ENCODE measurements around the gene PDHA2.

PDHA2 gene

GRCh38 chr4:95839891-95840290 lies at the start of gene PDHA2:
Gene PDHA2 (plus strand): TSS chr4:95840093. CDS start chr4:95840151, 58 bp downstream.
- no peaks in the 10 kb centered on the region for H3K9me2 ChIP-seq (replicated peaks; ENCODE audit: insufficient read depth, low read length)
- no peak for TF ChIP-seq EZH2phosphoT487 (conservative IDR thresholded peaks at IDR 0.05; ENCODE audit: low read length)
- TF ChIP-seq CTCF (IDR thresholded peaks at IDR 0.05; ENCODE audit: insufficient read depth, low read length, poor library complexity, severe bottlenecking) = no peak
- H3F3A ChIP-seq (ENCODE audit: insufficient read depth) = no peaks in the 10 kb centered on the region
- H3K27me3 ChIP-seq (ENCODE audit: low read length) = no peaks in the 10 kb centered on the region
- H4K20me1 ChIP-seq (ENCODE audit: low read depth, low read length) = no peaks in the 10 kb centered on the region
- no peak within 1 kb of the TSS for H2AFZ ChIP-seq (ENCODE audit: low read depth, low read length, severe bottlenecking)
- no peaks in the 10 kb centered on the region for H3K79me2 ChIP-seq (ENCODE audit: insufficient read depth, low read length)
- H3K4me2 ChIP-seq (ENCODE audit: low read depth, low read length, poor library complexity, severe bottlenecking) = no peak within 1 kb of the TSS
- H3K4me3 ChIP-seq (ENCODE audit: insufficient read depth, low read length, poor library complexity, severe bottlenecking) = no peak within 1 kb of the TSS
- no peaks in the 10 kb centered on the region for H3K9me3 ChIP-seq (ENCODE audit: insufficient read depth, low read length)
- no peaks in the 10 kb centered on the region for H3K36me3 ChIP-seq (ENCODE audit: low read length)
- no peak within 1 kb of the TSS for H3K9ac ChIP-seq (ENCODE audit: low read length)
- no peak within 1 kb of the TSS for H3K27ac ChIP-seq (ENCODE audit: low read depth, low read length)

GRCh38 chr4:95798003-95798402 lies 41.9 kb upstream of the PDHA2 start:
- Histone ChIP-seq H3K4me3 (ENCODE audit: insufficient read depth, low read length, poor library complexity, severe bottlenecking) (no peak overlapping the region), H3K9me2 (replicated peaks; ENCODE audit: insufficient read depth, low read length) (no peaks in the 10 kb centered on the region), H3K9me3 (ENCODE audit: insufficient read depth, low read length) (no peaks in the 10 kb centered on the region), H3K27ac (ENCODE audit: low read depth, low read length) (no peak overlapping the region), H3K9ac (ENCODE audit: low read length) (no peak overlapping the region), H3K36me3 (ENCODE audit: low read length) (no peaks in the 10 kb centered on the region), H3F3A (ENCODE audit: insufficient read depth) (no peaks in the 10 kb centered on the region), H4K20me1 (ENCODE audit: low read depth, low read length) (no peaks in the 10 kb centered on the region), H3K79me2 (ENCODE audit: insufficient read depth, low read length) (no peaks in the 10 kb centered on the region), H2AFZ (ENCODE audit: low read depth, low read length, severe bottlenecking) (no peak overlapping the region), H3K4me2 (ENCODE audit: low read depth, low read length, poor library complexity, severe bottlenecking) (no peak overlapping the region), H3K27me3 (ENCODE audit: low read length) (no peaks in the 10 kb centered on the region)
- no peak for TF ChIP-seq EZH2phosphoT487 (conservative IDR thresholded peaks at IDR 0.05; ENCODE audit: low read length)
- no peak for TF ChIP-seq CTCF (IDR thresholded peaks at IDR 0.05; ENCODE audit: insufficient read depth, low read length, poor library complexity, severe bottlenecking)

GRCh38 chr4:95798727-95799126 lies 41.2 kb upstream of the PDHA2 start:
- Histone ChIP-seq H3K36me3 (ENCODE audit: low read length) (no peaks in the 10 kb centered on the region), H3K9me2 (replicated peaks; ENCODE audit: insufficient read depth, low read length) (no peaks in the 10 kb centered on the region), H3K27me3 (ENCODE audit: low read length) (no peaks in the 10 kb centered on the region), H3K9me3 (ENCODE audit: insufficient read depth, low read length) (no peaks in the 10 kb centered on the region), H3K4me3 (ENCODE audit: insufficient read depth, low read length, poor library complexity, severe bottlenecking) (no peak overlapping the region), H2AFZ (ENCODE audit: low read depth, low read length, severe bottlenecking) (no peak overlapping the region), H3K27ac (ENCODE audit: low read depth, low read length) (no peak overlapping the region), H3K4me2 (ENCODE audit: low read depth, low read length, poor library complexity, severe bottlenecking) (no peak overlapping the region), H3F3A (ENCODE audit: insufficient read depth) (no peaks in the 10 kb centered on the region), H3K9ac (ENCODE audit: low read length) (no peak overlapping the region), H4K20me1 (ENCODE audit: low read depth, low read length) (no peaks in the 10 kb centered on the region), H3K79me2 (ENCODE audit: insufficient read depth, low read length) (no peaks in the 10 kb centered on the region)
- no peak for TF ChIP-seq EZH2phosphoT487 (conservative IDR thresholded peaks at IDR 0.05; ENCODE audit: low read length)
- TF ChIP-seq CTCF (IDR thresholded peaks at IDR 0.05; ENCODE audit: insufficient read depth, low read length, poor library complexity, severe bottlenecking) = no peak
